GM21723 (cell line): ENCODE measurements around the gene NOTCH1.

Source experiments
- ATAC-seq: cut with Tn5 transposase; IDR thresholded peaks from one replicate; pipeline ENCODE4 v1.9.1; 2021; ENCODE audit warnings: mild to moderate bottlenecking, moderate library complexity; ENCODE audit not compliant: unreplicated experiment

Gene NOTCH1

DNA sequence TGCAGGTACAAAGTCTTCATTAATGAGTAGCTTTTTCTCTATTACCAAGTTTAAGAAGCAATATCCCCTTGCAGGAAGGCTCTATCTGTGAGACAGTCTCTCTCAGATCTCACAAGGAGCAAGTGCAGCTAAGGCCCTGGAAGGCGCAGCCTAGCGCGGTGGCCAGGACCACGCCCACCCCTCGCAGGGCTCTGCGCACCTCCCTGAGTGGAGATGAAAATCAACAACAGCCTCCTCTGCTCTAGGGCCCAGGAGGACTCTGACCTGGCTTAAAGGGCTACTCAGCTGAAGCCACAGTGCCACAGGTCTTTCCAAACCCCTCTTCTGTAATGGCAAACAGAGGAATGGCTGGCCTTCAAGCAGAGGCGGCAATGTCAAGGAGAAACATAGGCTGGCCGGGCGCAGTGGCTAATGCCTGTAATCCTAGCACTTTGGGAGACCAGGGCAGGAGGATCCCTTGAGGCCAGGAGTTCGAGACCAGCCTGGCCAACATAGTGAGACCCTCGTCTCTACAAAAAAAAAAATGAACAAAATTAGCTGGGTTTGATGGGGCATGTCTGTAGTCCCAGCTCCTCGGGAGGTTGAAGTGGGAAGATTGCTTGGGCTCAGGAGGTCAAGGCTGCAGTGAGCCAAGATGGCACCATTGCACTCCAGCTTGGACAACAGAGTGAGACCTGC lies 74.9 kb downstream of the NOTCH1 start:
- no peak for ATAC-seq

DNA sequence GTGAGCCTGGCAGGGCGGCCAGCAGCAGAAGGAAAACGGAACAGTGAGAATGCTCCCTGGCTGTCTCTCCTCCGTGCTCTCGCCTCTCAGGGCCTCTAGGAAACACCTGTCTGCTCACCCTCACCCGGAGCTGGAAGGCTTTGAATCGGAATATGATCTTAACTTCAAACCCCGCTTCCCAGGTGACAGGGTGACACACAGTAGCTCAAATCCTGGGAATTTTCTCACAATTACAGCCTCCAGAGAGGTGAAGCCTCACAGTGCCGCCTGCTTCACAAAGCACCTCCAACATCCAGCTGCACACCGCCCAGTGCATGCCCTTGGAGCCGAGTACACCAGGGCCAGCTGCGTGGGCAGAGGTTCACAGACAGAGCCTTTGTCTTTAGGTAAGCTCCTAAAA lies 75.5 kb downstream of the NOTCH1 start:
- no peak for ATAC-seq

DNA sequence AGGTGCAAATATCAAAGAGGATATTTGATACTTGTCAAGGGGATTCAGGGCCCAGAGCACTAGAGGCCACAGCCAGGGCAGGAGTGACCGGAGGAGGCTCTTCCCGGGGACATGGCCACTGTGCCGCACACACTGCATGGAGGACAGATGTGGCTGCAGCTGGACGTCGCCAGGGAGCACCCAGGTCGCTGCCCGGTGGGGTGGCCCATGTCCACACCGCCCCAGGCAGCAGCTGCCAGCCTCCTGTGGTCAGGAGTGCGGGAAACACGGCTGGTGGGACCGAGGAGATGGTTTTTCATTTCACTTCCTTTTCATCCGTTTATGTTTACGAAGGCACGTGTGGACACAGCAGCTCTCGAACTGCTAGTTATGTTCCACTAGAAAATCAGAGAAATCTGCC lies 78.1 kb downstream of the NOTCH1 start:
- no peak for ATAC-seq

DNA sequence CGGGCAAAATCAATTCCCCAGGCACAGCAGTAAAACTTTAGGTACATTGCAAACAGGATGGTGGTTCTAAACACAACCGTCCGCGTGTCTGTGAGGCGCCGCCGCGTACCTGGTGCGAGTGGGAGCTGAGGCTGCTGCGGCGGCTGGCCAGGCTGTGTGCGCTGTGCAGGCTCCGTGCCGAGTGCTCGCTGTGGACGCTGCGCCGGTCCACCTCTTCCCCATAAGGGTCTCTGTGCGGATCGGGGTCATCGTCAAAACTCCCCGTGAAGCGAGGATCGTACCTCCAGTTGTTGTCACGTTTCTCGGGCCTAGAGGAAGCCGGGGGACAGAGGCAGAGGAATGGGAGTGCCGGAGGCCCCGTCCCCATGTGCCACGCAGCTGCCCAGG lies 79.7 kb downstream of the NOTCH1 start:
- no peak for ATAC-seq

DNA sequence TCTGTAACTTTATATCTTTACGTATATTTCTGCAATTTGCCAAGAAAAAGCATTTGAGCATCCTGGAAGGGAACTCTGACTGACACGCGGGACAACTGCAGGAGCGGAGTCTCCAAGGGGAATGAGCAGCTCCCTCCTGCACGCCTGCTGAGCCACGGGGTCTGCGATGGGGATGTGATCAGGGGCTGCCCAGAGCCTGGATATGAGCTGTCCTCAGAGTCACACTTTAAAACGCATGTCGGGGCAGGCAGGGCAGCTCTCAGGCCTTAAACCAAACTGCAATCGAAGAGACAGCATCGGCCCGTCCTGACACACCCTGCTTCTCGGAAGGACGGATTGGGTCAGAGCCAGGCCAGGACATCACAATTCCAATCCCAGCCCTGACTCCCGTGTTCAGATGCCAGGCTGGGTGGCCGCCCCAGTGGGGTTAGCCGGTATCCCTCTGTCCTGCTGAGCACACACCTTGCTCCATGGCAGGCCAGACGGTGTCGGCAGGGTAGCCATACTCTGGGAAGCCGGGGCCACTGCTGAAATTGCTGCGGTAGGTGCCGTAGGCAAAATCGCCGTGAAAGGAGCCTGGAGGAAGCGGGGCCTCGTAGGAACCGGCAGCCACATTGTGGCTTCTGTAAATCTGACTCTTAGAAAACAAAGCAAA lies 80.2 kb downstream of the NOTCH1 start:
- ATAC-seq: no peak

DNA sequence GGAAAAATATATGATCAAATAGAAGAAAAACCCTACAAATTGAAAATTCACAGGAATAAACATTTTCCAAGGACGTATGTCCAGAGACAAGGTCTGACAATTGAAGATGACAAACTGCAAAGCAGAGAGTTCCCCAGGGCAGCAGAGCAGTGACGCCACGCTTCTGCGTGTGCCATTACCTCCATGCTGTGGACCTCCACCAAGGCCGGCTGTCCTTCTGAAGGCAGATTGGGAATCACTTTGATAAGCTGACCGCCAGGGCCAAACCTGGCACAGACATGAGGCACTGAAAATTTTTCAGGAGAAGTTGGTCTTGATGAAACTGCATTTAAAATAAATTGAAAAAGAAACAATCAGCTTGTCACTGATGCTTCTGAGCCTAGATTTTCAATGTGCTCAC lies 81.6 kb downstream of the NOTCH1 start:
- ATAC-seq: no peak

DNA sequence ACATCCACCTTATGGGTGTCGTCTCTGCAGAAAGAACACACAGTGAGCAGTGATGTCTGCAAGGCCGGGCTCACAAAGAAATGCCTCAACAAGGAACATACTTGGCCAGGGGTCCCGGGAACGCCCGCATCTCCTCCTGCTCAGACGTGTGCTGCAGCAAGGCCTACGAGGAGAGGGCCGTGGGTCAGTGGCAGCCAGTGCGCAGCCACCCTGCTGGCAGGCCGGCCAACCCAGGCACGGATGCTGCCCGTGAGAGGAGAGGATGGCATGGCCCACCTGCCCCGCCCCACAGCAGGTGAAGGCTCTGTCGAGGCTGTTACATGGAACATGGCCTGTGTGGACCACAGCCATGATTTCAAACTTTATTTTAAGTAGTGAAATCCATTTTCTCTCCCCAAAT lies 82.3 kb downstream of the NOTCH1 start:
- no peak for ATAC-seq

DNA sequence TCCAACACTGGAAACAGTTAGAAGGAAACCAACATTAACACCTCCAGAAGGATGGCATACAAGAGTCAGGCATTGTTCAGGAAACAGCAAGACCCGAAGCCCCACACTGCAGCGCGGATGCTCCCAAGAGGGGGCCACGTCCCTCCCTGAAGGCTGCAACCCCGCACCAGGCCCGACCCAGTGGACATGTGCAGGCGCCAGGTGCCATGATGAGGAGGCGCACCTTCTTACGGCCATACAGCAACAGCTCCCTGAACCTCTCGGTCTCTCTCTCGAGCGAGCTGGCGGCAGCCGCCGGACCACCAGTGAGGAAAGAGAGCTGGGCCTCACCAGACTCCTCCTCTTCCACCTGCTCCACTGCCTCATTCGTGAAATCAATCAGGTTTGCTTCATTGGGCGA lies 83.2 kb downstream of the NOTCH1 start:
- no peak for ATAC-seq

DNA sequence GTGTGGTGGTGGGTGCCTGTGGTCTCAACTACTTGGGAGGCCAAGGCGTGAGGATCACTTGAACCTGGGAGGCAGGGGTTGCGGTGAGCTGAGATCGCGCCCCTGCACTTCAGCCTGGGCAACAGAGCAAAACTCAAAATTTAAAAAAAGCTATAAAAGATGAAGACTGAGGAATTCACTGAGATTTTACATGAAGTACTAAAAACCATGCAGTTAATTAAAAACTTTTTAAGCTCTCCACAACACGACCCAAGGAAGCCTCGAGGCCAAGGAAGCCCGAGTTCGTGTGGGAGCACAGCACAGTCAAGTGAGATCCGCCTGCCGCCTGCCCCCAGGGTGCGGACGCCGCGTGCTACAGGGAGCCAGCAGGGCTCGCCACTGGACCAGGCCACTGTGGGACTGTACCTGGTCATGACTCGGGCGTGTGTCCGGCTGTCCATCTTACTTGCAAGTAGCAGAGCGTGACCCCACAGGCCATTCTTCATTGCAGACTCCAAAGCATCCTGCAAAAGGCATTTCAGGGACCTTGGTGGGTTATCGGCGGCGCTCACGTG lies 85.0 kb downstream of the NOTCH1 start:
- ATAC-seq: no peak

DNA sequence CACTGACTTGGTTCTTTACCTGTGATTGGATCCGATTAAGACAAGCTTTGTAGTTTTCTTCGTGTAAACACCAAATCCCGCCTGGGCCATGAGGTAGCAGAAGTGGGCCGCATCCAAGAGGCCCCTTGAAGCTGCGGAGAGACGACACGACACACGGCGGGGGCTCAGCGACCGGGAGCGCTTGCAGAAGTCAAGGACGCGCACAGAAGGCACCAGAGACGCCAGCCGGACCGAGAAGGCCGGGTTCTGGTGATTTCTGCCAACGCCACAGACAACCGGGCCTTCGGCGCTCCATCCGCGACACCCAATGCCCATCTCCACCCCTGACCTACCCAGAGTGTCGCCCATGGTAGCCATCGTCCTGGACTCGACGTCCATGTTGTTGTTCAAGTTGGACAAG lies 86.4 kb downstream of the NOTCH1 start:
- no peak for ATAC-seq

DNA sequence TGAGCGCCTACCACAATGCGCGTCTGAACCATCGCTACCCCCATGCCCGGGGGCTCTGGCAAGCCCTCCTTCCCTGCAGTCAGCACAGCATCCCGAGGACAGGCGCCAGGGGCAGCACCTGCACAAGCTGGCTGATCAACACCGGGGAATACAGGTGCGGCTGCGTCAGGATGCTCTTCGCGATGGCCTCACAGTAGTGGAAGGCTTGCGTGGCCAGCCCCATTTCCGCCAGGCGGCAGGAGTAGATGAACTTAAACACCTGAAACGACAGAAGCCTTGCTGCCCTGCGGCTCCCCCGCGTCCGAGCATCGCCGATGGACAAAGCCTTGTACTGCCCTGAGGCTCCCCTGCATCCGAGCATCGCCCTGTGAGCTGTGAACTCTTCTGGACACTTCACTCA lies 88.5 kb downstream of the NOTCH1 start:
- ATAC-seq: no peak

DNA sequence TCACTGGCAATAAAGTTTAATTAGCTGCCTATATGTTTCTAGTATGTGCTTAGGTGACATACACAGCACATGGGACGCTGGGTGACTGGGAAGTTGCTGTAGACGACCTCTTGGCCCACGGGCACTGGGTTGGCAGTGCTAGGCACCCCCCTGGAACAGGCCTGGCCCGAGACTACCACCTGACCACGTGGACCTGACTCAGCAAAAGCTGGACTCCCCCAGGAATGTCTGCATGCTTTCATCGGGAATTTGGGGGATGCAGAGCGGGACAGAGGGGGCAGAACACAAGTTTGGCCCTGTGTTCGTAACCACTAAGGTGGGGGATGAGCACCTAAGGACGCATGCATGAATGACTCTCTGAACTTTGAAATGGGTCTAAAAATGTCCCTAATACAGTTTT lies 89.6 kb downstream of the NOTCH1 start:
- no peak for ATAC-seq

DNA sequence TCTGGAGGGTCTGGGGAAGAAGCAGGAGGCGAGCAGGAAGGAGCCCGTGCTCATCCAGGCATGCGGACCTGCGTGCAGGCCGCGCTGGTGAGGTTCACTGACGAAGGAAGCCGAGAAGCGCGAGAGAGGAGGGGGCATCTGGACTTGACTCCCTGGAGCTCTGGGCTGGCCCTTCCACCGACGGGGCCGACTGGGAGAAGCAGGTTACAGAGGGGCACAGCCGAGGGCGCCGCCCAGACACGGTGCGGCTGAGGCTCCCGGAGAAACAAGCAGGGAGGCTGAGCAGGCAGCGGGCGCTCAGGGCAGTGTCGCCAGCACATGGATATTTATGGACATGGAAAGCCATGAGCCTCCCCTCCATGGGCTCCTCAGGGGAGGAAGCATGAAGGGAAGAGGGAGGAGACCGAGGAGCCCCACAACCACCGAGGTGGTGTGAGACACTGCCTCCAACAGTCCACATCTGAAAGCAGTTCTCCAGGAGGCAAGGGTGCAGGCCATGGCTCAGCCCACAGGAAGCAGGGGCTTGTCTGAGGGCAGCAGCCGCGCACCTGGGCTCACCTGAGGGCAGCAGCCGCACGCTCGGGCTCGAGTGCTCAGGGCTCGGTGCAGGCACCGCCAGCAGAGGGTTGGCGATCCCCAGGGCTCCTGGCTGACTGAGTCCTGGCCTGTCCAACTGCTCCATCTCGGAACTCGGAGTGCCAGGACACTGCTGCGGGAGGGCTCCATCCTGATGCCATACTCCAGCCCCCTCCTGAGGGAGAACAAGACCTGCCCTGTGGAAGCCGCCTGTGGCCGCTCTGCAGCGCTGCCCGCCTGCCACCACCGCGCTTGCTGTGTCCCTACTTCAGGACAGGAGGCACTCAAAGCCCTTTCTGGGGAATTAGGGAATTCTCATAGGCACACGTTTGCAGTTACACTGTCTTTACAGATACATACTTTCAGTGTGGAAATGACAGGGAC lies 90.5 kb downstream of the NOTCH1 start:
- ATAC-seq: no peak

DNA sequence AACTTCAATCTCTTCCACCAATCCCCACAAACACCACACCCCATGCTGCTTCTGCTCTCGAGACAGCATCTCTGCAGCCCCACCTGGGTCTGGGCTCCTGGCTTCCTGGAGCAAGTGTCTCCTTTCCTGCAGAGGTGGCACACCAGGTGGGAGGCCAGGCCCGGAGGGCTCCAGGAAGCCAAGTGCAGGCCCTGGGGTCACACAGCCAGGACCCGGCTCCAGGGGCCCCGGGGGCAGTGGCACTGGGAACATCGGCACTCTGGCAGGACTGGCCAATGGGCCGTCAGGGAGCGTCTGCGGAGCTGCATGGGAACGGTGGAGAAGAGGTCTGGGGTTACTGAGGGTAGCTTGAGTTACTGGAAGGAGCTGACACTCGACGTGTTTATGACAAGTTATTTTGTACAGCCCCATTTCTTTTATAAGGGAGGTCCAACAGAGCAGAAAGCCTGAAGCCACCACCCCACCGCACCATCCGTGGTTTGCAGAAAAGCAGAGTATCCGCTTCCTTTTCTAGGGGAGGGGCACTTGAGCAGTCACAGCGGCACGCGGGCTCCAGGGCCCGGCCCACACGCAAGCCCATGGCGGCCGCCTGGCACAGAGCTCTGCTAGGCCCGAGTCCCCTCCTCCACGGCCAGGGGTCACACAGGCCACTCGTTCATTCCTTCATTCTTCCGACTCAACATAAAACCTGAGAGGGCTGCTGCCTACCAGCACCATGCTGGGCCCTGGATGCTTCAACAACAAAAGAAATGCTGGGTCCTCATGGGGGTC lies 91.6 kb downstream of the NOTCH1 start:
- no peak for ATAC-seq

DNA sequence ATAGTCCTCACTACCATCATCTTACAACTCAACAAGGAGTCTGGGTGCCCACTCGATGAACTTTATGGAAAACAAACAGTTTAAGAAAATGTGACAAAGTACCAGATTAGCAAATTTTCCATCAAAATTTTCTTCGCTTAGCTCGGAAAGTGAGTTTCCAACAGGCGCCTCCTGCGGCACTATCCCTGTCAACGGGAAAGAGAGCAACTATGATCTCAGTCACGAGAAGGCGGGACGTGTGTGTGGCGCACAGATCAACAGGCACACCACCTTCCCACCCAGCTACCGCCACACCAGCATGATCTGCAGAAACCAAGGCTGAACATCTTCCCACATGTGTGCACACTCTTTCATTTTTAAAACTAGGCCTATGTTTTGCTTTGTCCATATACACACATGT lies 92.5 kb downstream of the NOTCH1 start:
- ATAC-seq: no peak

DNA sequence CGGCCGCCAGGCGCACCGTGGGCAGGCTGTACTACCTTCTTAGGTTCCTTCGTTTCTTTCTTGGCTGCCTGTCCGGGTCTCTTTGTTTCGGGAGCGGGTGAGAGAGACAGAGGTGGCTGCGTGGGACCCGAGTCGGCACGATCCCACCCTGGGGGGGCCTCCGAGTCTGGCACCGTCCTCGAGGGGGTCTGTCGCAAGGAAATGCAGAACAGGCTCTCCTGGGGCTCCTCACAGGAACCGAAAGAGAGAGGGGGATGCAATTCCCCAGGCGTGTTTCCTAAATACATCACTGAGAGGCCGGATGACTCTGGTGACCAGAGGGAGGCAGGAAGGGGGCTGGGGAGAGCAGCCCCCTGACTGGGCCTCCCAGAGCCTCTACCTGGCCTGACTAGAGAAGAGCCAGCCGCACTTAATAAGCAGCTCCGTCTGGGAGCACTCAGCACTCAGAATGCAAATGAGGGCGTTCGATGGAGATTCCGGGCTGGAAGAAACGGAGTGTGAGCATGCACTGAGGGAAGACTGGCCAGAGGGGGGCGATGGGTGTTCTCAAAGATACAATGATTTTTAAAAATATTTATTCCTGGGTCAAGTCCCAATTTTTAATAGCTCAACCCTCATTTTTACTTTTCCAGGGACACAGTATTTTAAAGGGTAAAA lies 94.5 kb downstream of the NOTCH1 start:
- no peak for ATAC-seq

DNA sequence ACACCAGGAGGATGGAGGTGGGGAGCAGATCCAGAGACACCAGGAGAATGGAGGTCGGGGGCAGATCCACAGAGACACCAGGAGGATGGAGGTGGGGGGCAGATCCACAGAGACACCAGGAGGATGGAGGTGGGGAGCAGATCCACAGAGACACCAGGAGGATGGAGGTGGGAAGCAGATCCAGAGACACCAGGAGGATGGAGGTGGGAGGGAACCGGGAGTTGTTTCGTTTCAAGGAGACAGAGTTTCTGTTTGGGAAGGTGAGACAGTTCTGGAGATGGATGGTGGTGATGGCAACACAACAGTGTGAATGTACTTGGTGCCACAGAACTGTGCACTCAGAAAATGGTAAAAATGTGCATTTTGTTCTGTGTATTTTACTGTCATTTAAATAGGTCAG lies 97.2 kb downstream of the NOTCH1 start:
- no peak for ATAC-seq

DNA sequence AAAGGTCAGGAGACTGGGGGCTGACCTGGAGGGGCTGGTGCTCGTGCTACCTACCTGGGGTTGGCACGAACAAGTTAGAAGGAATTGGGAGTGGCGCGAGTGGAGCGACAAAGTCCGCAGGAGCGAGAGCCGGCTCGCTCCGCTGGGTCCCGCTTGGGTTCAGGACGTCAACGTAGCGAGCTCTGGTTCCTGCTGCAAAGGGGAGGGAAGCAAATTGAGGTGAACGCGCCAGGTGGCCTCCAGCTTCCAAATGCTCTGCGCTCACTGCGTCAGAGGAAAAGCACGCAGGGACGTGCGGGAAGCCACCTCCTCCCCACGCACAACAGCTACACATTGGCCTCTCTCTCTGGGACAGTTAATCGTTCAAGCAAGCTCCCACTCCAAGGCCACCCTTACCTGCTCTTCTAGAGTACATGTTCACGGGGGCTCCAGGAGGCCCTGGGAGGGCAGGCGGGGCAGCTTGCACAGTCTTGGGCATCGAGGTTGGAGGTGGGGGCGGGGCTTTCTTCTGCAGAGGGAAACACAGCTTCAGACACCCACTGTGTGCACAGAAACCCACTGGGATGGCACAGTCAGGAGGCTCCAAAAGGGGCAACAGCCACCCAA lies 98.6 kb downstream of the NOTCH1 start:
- ATAC-seq: no peak

DNA sequence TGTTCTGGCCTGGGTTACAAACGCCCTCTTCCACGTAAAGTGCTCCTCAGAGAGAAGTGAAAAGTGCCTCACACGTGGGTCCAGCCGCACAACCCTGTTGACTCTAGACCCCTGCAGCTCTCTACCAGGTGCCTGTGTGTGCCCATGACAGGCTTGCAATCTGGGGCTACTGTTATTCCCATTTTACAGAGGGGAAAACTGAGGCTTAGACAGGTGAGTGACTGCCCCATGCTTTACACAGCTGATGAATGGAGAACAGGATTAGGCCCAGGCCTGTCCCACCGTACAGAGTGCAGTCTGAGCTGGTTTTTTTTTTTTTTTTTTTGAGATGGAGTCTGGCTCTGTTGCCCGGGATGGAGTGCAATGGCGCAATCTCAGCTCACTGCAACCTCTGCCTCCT lies 100.0 kb downstream of the NOTCH1 start:
- ATAC-seq: no peak
